ENCODE results near the gene FUT8. TPM values are rescaled to one million over a fixed set of nuclear protein-coding genes. Genes with fewer than 3 reads are reported as not detected.
"Not testable (repeated sequence)": the region's sequence is repeated elsewhere in the genome, so short reads cannot be mapped to it uniquely, and the experiment has no call there.

The FUT8 gene
- total RNA-seq, 1 donor from 2014 or later = 3.8 TPM

DNA sequence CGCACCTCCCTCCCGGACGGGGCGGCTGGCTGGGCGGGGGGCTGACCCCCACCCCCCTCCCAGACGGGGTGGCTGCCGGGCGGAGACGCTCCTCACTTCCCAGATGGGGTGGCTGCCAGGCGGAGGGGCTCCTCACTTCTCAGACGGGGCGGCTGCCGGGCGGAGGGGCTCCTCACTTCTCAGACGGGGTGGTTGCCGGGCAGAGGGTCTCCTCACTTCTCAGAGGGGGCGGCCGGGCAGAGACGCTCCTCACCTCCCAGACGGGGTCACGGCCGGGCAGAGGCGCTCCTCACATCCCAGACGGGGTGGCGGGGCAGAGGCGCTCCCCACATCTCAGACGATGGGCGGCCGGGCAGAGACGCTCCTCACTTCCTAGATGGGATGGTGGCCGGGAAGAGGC, 280.0 kb downstream of the FUT8 start:
- ATAC-seq; DNase-seq (ENCODE audit: low spot score): not testable (repeated sequence)

DNA sequence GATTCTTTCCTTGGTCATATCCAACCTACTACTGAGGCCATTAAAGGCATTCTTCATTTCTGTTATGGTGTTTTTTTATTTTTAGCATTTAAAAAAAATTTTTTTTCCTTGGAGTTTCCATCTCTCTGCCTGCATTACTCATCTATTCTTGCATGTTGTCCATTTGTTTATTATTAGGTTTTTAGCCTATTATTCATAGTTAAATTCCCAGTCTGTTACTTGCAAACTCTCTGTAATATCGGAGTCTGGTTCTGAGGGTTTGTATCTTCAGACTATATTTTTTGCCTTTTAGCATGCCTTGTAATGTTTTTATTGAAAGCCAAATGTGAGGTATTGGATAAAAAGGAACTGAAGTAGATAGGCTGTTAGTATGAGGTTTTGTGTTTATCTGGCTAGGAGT, 284.3 kb downstream of the FUT8 start:
- ATAC-seq = no peak
- no peak for DNase-seq (ENCODE audit: low spot score)

DNA sequence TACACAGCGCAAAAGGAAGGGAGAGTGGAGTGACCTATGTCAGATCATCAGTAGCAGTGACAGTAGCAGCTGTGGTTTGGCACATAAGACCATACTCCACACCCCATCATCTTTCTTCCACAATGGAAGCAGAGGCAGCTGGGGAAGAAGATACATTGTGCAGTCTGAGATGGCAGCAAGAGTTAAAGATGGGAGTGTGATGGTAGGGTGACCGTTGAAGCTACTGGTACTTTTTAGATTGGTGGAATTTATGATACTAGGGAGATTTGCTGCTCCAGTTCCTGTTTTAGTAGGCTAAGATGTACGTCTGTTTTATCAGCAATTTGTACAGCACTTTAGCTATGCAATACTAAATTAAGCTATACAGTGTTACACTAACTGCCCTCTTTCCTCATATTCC, 291.0 kb downstream of the FUT8 start:
- ATAC-seq = no peak
- no peak for DNase-seq (ENCODE audit: low spot score)

DNA sequence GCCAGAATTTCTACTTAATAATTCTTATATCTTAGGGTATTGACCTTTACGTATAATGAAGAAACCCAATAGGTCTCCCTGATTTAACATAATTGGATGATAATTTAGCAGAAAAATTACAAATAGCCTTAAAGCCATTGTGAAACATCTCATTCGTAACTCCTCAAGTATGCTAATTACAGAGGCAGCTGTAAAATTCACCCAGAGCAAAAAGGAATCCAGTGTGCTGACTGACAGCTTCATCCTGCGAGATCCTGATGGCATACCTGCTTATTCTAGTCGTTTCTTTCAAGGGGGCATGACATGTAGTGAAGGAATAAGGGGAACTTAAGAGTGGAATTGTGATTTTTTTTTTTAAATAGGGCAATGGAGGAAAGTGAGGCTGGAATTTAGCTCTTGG, 291.5 kb downstream of the FUT8 start:
- no peak for ATAC-seq
- DNase-seq (ENCODE audit: low spot score) = no peak

DNA sequence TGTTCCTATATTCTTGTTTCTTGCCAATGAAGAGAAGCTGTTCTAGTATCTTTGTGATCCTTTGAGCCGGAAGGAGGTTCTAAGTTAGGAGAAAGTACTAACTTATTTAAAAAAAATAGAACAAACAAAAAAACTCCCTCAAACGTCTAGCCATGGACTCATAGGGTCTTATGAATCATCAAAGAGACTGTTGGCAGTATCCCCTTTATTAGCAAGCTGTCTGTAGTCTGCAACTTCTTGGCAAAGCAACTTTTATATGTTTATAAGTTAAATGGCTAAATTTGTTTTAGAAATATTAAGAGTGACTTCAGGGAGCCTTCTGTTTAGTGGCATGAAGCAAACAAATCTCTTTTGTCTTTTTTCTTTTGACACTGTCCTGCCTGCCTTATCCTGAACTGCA, 291.9 kb downstream of the FUT8 start:
- ATAC-seq (no peak), DNase-seq (ENCODE audit: low spot score) (no peak)

DNA sequence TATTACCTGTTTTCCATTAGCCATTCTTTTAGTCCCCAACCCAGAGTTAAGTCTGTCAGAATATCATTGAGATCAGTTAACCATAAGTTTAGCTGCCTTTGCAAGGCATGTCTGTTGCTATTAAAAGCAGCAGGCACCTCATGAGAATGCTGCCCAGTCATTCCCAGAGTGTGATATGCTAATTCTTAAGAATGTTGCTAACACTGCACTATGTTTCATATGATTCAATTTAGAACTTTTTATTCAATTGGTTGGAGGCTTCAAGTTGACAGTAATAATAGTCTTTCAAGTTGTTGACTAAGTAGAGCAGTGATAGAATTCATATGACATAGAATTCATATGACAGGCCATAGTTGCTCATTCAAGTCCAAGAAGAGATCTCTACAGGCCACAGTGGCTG, 292.3 kb downstream of the FUT8 start:
- no peak for ATAC-seq
- no peak for DNase-seq (ENCODE audit: low spot score)

DNA sequence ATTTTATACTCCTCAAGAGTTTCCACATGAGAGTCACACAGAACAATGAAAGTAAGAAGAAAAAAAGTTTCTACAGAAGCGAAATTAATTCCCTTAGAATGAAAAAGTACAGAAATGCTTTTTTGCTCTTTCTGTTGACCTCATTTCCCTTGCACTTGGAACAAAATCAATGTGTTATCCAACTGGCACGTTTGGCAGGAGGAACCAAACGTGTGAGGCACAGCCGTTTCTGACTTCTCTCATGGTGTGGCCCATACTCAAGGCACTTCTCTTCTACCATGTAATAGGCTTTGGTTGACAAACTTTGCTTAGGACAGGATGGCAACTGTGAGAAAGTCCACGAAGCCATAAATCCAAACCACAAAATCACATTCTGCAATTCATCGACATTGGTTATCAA, 297.0 kb downstream of the FUT8 start:
- DNase-seq (ENCODE audit: low spot score) (peak; percentile 58), ATAC-seq (peak; percentile 90)

DNA sequence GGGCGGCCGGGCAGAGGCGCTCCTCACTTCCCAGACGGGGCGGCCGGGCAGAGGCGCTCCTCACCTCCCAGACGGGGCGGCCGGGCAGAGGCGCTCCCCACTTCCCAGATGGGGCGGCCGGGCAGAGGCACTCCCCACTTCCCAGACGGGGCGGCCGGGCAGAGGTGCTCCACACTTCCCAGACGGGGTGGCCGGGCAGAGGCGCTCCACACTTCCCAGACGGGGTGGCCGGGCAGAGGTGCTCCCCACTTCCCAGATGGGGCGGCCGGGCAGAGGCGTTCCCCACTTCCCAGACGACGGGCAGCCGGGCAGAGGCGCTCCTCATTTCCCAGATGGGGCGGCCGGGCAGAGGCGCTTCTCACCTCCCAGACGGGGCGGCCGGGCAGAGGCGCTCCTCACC, 304.3 kb downstream of the FUT8 start:
- DNase-seq (ENCODE audit: low spot score); ATAC-seq: not testable (repeated sequence)

DNA sequence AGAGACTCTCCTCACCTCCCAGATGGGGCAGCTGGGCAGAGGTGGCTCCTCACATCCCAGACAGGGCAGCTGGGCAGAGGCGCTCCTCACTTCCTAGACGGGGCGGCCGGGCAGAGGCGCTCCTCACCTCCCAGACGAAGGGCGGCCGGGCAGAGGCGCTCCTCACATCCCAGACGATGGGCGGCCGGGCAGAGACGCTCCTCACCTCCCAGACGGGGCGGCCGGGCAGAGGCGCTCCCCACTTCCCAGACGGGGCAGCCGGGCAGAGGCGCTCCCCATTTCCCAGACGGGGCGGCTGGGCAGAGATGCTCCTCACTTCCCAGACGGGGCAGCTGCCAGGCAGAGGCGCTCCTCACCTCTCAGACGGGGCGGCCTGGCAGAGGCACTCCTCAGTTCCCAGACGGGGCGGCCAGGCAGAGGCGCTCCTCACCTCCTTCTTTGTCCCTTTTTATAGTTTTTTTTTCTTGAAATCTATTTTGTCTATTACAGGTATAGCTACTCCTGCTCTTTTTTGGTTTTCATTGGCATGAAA, 304.9 kb downstream of the FUT8 start:
- DNase-seq (ENCODE audit: low spot score); ATAC-seq: not testable (repeated sequence)

DNA sequence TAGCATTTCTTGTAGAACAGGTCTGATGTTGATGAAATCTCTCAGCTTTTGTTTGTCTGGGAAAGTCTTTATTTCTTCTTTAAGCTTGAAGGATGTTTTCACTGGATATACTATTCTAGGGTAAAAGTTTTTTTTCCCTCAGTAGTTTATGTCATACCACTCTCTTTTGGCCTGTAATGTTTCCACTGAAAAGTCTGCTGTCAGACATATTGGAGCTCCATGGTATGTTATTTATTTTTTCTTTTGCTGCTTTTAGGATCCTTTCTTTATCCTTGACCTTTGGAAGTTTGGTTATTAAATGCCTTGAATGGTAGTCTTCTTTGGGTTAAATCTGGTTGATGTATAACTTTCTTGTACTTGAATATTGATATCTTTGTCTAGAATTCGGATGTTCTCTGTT, 306.1 kb downstream of the FUT8 start:
- ATAC-seq (no peak), DNase-seq (ENCODE audit: low spot score) (no peak)

DNA sequence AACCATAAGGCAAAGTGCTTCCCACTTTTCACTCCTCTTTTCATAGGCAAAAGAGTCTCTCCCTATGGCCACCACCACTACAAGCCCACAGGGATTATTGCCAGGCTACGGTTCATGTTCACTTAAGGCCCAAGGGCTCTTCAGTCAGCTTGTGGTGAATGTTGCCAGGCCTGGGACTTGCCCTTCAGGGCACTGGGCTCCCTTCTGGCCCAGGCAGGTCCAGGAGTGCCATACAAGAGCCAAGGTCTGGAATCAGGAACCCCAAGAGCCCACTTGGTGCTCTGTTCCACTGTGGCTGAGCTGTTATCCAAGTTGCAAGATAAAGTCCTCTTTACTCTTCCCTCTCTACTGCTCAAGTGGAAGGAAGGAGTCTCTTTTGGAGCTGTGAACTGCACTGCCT, 307.6 kb downstream of the FUT8 start:
- DNase-seq (ENCODE audit: low spot score) (peak; percentile 40), ATAC-seq (peak; percentile 16)

DNA sequence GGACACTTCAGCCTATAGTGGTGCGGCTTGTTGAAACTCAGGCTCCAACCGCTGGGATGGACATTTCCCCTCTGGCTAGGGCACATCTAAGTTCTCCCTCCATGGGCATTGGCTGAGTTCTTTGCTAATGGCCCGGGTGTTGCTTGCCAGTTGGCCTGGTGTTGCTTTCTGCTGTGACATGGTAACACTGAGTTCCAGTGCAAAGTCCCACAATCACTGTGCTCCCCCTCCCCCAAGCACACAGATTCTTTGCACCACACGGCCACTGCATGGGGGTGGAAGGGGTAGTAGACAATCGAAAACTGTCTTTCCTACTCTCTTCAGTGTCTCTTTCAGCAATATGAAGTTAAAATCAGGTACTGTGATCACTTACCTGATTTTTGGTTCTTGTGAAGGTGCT, 308.2 kb downstream of the FUT8 start:
- ATAC-seq (peak; percentile 95), DNase-seq (ENCODE audit: low spot score) (peak; percentile 69)

DNA sequence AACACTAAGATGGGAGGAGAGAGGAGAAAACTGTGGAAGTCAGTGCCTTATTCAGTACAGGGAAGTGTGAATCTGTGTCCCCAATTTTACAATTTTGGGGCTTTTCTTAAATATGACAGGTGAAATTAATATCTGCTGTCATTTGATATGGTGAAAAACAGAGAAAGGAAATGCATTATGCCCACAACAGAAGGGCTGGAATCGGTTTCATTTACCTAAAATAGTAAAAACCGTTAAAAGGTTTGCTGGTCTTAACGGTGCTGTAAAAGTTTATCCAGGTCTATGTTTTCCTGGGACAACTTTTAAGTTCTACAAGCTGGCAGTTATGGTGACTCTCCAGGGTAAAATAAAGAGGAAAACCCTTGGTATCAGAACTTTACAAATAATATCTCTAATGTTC, 310.8 kb downstream of the FUT8 start:
- DNase-seq (ENCODE audit: low spot score) (no peak), ATAC-seq (no peak)

DNA sequence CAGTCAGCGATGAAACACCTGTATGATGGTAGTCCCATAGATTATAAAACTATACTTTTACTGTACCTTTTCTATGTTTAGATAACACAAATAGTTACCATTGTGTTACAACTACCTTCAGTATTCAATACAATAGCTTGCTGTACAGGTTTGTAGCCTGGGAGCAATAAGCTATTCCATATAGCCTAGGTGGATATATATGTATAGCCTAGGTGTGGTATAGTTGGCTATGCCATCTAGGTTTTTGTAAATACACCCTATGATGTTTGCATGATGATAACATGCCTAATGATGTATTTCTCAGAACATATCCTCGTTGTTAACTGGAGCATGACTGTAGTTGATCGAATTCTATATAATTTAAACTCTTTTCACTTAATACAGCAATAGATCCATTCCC, 316.1 kb downstream of the FUT8 start:
- no peak for ATAC-seq
- DNase-seq (ENCODE audit: low spot score) = no peak

DNA sequence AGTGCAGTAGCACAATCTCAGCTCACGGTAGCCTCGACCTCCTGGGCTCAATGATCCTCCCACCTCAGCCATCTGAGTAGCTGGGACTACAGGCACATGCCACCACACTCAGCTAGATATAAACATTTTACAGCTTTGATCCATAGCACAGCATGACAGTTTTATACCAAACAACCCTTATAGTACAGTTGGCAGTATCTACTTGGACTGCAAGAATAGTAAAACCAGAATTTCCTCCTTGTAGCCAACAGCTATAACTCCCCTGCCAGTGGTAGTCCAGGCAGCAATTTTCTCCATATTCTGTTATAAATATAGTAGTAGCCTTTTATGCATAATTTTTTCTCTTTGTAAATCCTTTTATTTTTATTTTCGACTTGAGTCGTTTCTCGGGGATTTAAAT, 317.0 kb downstream of the FUT8 start:
- no peak for DNase-seq (ENCODE audit: low spot score)
- ATAC-seq = no peak

DNA sequence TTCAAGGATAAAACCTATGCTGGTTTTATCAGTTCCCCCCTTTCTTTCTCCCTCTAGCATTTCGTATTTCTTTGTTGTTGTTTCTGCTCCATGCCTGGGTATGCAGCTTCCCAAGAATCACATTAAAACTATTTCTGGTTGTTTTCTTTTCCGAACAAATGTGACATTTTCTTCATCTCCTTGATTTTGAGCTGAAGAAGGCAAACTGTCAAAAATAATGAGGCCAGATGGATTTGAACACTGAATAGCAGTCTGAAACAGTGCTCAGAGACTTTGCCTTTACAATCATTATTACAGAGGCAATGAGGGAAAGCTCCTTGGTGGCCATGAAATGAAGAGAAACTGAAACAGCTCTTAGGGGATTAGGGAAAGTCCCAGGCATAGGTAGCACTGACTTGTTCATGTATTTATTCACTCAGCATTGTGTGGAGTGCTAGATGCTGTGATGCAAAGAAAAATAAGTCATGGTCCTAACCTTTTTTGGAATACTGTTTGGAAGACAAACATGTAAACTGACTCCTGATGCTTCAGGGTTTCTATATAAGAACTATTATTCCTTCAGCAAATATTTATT, 319.5 kb downstream of the FUT8 start:
- no peak for DNase-seq (ENCODE audit: low spot score)
- ATAC-seq = no peak

DNA sequence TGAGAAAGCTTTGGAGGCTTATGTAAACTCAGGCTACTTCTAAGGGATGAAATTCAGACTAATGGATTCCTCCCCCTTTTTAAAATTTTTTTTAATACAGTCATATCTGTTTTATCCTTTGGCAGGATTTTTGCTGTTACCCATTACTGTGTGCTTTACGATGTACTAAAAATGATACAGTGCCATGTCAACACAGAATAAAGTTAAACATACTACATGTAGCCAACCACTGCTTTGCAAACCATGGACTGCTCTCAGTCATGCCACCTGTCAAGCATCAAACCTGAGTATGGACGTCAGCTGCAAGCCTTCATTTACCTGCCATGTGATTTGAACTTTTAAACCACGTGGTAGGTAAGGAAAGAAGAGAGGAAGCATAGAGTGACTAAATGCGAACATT, 325.8 kb downstream of the FUT8 start:
- ATAC-seq = no peak

DNA sequence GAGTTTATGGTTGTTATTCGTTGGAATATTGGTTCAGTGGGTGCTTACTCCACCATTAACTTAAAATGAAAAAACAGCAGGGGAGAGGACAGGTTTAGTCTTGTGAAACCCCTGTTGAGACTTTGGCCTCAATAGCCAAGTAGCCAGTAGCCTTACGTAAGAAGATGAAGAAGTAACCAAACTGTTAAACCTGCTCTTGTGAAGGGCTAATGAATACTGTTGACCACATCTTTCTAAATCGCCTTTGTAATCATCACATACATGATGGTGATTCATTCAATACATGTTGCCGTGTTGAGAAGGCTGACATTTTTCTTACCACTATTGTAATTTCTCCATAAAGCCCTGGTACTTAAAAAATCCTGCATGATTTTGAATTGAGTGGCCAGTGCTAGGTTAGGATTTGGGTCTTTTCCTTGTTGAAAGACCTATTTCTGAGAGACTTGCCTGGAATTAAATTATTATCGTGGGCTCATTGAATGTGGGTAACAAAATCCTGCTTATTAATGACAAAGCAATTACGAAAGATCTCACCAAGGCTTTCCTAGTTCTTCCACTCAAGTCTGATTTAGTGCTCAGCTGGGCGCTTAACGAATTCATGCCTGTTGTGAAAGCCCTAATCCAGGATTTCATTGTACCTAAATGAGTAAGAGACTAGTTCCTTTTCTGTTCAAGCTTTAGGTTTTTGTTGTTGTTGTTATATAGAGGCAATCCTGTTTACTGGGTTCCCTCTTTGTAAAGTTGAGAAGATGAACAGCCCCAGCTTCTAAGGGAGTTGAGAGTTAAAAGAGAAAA, 333.1 kb downstream of the FUT8 start:
- no peak for ATAC-seq

More for the DNA sequence above, 325.8 kb downstream of the FUT8 start:
- no peak for DNase-seq (ENCODE audit: low spot score)

DNA sequence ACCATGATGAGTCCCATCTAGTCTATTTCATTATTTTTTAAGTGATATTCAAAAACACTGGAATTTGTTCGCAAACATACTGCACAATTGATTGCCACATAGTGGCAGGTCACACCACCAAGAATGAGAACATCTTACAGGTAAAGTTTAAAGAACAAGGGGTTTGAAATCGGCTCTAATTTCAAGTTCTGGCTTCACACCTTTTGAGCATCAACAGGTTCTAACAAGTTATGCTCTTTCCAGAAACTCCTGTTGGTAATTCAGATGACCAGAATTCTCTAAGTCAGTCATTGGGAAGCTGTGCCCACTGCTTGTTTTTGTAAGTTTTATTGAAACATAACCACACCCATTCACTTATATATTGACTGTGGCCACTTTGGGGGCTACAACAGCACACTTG, 336.3 kb downstream of the FUT8 start:
- ATAC-seq (no peak), DNase-seq (ENCODE audit: low spot score) (no peak)

More for the DNA sequence above, 333.1 kb downstream of the FUT8 start:
- no peak for DNase-seq (ENCODE audit: low spot score)

DNA sequence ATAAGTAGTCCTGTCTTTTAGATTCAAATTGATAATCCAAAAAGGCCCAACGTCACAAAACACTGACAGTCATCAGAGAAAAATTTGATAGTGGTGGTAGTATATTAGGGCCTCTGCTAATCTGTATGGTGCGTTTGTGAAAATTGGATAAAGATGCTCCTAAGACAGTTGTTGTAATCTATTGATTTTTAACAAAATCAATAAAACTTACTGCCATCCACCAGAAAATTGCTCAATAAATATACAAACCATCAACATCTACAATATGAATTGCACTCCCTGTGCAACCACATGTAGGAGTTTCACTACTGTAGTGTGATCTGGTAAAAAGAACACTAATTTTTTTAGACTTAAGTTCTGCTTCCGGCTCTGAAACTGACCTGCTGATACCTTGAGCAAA, 336.8 kb downstream of the FUT8 start:
- ATAC-seq (no peak), DNase-seq (ENCODE audit: low spot score) (no peak)

DNA sequence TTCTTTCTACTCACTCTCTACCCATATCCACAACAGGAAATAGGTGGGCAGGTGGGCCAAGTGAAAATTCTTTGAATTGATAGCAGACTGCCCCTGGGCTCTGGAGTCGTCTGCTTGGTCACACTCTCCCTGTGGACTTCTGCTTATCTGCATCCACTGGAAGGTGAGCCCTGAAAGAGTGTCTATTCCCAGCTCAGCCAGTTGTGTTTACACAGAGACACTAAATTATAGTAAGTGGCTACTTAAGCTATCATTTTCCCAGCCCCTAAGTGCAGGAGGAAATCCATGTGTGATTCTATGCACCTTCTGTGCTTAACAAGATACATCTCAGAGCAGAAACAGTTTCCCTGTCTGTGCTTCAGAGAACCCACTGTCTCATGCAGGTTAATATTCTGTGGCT, 338.4 kb downstream of the FUT8 start:
- DNase-seq (ENCODE audit: low spot score) (no peak), ATAC-seq (no peak)

DNA sequence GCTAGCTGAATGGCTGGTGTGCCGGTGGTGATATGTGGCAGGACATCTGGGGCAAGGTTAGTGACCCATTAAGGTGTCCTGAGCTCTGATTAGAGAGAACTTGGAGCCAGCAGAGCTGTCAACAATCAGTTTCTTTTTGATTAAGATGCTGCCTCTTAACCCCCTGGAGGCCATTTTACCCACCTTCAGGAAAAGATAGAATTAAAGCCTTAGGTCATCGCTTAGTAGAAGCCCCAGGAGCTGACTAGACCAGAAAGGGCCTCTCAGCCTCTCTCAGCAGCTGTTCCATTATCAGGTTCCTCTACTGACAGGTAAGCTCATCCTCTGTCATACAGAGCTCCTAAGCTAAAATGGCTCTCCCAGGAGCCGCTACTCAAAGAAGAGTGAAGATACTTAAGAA, 339.0 kb downstream of the FUT8 start:
- ATAC-seq (no peak), DNase-seq (ENCODE audit: low spot score) (no peak)

Measured in left lobe of liver (tissue), 2 donors.